Smooth muscle cell (in vitro differentiated cells): ENCODE results near the gene EVI5. TPM values are rescaled to one million over a fixed set of nuclear protein-coding genes. Genes with fewer than 3 reads are reported as not detected.
"Not testable (repeated sequence)": the region's sequence is repeated elsewhere in the genome, so short reads cannot be mapped to it uniquely, and the experiment has no call there.

Experiments used
- DNase-seq: peaks from one replicate; lab custom pipeline; 2025; ENCODE audit not compliant: unreplicated experiment; lab: John Stamatoyannopoulos, UW
- H2AFZ ChIP-seq: fragments of 200-600 bp; sonication (generic); 2 replicates; pipeline ENCODE4 v1.6.0; 2016; ENCODE audit warnings: antibody characterized with exemption, low read depth, mild to moderate bottlenecking
- H3F3A ChIP-seq: fragments of 200-600 bp; sonication (generic); 2 replicates; pipeline ENCODE4 v1.6.0; 2017; ENCODE audit warnings: antibody characterized with exemption, low read depth
- H3K27ac ChIP-seq: fragments of 200-600 bp; sonication (generic); 2 replicates; pipeline ENCODE4 v1.5.1; 2016; ENCODE audit warnings: low read depth, mild to moderate bottlenecking
- H3K27me3 ChIP-seq: fragments of 200-600 bp; sonication (generic); 2 replicates; pipeline ENCODE4 v1.6.1; 2016; ENCODE audit warnings: low read depth, mild to moderate bottlenecking
- H3K36me3 ChIP-seq: fragments of 200-600 bp; sonication (generic); 2 replicates; pipeline ENCODE4 v1.5.1; 2016; ENCODE audit warnings: low read depth
- H3K4me1 ChIP-seq: fragments of 200-600 bp; sonication (generic); 2 replicates; pipeline ENCODE4 v1.5.1; 2016; ENCODE audit warnings: low read depth
- H3K4me2 ChIP-seq: fragments of 200-600 bp; sonication (generic); 2 replicates; pipeline ENCODE4 v1.6.0; 2016; ENCODE audit warnings: mild to moderate bottlenecking
- H3K4me3 ChIP-seq: fragments of 200-600 bp; sonication (generic); 2 replicates; pipeline ENCODE4 v1.5.1; 2016; ENCODE audit warnings: mild to moderate bottlenecking
- H3K79me2 ChIP-seq: fragments of 200-600 bp; sonication (generic); 2 replicates; pipeline ENCODE4 v1.6.0; 2016; ENCODE audit warnings: low read depth, mild to moderate bottlenecking
- H3K9ac ChIP-seq: fragments of 200-600 bp; sonication (generic); 2 replicates; pipeline ENCODE4 v1.6.0; 2016; ENCODE audit warnings: low read depth
- H3K9me3 ChIP-seq: fragments of 200-600 bp; sonication (generic); replicated peaks from 2 replicates; pipeline ENCODE4 v1.5.1; 2016; ENCODE audit warnings: low read depth
- H4K20me1 ChIP-seq: fragments of 200-600 bp; sonication (generic); 2 replicates; pipeline ENCODE4 v1.6.0; 2016; ENCODE audit warnings: low read depth
- WGBS: methylation state at CpG from one replicate; pipeline ENCODE4 v1.1.7; 2016; ENCODE audit warnings: low lambda C conversion rate; 5-methylcytosine and 5-hydroxymethylcytosine counted together
- polyA plus RNA-seq: library from polyadenylated mRNA; unstranded; fragments of >200 nt; fragmentation: Nextera tagmentation; extraction: Ambion mirVana; gene quantifications from 2 replicates; pipeline ENCODE4 v1.2.1, GENCODE V29; 2016
- total RNA-seq: library from RNA; depleted of rRNA; stranded (reverse); fragments of >200 nt; gene quantifications from 2 replicates; pipeline ENCODE4 v1.2.3, GENCODE V29; 2014
- TF ChIP-seq, protein P1 (sequence below): fragments of 200-600 bp; sonication (generic); IDR thresholded peaks from 2 replicates; pipeline ENCODE4 v1.5.1; 2017; ENCODE audit warnings: borderline replicate concordance, mild to moderate bottlenecking, antibody characterized with exemption; ENCODE audit not compliant: insufficient read depth, poor library complexity, severe bottlenecking

The EVI5 gene
- total and polyA plus RNA-seq, 2 experiments from 2014 or later: 35.4 to 47.6 TPM

DNA sequence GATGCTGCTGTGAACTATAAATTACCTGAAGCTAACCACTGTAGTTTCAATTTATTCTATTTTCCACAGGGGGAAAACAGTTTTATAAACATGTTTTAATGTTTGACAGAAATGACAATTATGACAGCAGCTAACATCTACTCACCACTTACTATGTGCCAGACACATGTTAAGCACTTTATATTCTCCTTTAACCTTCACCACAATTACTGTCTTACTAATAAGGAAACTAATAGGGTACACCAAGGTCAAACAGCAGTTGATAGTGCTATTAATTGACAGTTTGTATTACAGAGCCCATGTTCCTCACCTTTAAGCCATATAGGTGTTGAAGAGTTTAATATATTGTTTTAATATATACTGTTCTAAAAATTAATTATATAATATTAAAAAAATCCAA is 146.4 kb downstream of the EVI5 start:
- H4K20me1 ChIP-seq: peaks cover 3% of the 10 kb centered on the region
- no peaks in the 10 kb centered on the region for H3K27me3 ChIP-seq
- H3K27ac ChIP-seq: no peak overlapping the region
- no peaks in the 10 kb centered on the region for H3K4me1 ChIP-seq
- TF ChIP-seq, protein P1, sequence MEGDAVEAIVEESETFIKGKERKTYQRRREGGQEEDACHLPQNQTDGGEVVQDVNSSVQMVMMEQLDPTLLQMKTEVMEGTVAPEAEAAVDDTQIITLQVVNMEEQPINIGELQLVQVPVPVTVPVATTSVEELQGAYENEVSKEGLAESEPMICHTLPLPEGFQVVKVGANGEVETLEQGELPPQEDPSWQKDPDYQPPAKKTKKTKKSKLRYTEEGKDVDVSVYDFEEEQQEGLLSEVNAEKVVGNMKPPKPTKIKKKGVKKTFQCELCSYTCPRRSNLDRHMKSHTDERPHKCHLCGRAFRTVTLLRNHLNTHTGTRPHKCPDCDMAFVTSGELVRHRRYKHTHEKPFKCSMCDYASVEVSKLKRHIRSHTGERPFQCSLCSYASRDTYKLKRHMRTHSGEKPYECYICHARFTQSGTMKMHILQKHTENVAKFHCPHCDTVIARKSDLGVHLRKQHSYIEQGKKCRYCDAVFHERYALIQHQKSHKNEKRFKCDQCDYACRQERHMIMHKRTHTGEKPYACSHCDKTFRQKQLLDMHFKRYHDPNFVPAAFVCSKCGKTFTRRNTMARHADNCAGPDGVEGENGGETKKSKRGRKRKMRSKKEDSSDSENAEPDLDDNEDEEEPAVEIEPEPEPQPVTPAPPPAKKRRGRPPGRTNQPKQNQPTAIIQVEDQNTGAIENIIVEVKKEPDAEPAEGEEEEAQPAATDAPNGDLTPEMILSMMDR: no peak
- no peaks in the 10 kb centered on the region for H3F3A ChIP-seq
- no peaks in the 10 kb centered on the region for H3K79me2 ChIP-seq
- H3K9me3 ChIP-seq: no peaks in the 10 kb centered on the region
- no peak overlapping the region for H3K4me3 ChIP-seq
- H3K36me3 ChIP-seq: peaks cover 12% of the 10 kb centered on the region
- no peak overlapping the region for H3K9ac ChIP-seq
- no peak overlapping the region for H3K4me2 ChIP-seq
- no peak overlapping the region for H2AFZ ChIP-seq
- no peak for DNase-seq

DNA sequence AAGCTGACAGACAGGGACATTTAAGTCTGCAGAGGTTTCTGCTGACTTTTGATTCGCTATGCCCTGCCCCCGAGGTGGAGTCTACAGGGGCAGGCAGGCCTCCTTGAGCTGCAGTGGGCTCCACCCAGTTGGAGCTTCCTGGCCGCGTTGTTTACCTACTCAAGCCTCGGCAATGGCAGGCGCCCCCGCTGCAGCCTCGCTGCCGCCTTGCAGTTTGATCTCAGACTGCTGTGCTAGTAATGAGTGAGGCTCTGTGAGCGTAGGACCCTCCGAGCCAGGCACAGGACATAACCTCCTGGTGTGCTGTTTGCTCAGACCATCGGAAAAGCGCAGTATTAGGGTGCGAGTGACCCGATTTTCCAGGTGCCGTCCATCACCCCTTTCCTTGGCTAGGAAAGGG is 149.7 kb downstream of the EVI5 start:
- not testable (repeated sequence) for H2AFZ ChIP-seq, H3K9me3 ChIP-seq, H3K9ac ChIP-seq, H3F3A ChIP-seq, H3K4me3 ChIP-seq, H4K20me1 ChIP-seq, H3K27ac ChIP-seq, H3K4me1 ChIP-seq, H3K4me2 ChIP-seq, H3K79me2 ChIP-seq, H3K27me3 ChIP-seq, DNase-seq
- H3K36me3 ChIP-seq: peaks cover 12% of the 10 kb centered on the region
- WGBS: 97% methylated on average over 16 of the region's 16 CpGs

DNA sequence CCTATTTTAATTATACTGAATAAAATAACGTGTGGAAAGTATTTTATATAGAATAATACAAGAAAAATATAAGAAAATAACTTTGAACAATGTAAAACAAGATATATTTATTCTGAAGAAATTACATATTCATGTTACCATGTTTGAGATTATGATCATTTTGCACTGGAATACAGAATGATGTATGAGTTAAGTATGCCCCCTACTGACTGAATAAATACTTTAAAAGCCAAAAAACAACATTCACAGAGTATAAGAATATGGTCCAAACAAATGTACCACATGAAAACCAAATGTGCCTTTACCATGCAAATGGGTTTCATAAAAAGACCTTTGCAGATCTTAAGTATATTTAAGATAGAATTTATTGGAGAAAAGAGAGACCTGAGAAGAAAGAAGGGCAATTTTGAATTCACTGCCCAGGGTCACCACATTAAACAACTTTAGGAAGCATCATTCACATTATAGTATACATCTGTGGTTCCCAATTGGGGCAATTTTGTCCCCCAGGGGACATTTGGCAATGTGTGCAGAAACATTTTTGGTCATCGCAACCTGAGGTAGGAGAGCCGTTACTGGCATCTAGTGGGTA is 161.6 kb downstream of the EVI5 start:
- no peak overlapping the region for H3K9ac ChIP-seq
- no peak for DNase-seq
- no peak overlapping the region for H3K4me3 ChIP-seq
- H3K4me2 ChIP-seq: no peak overlapping the region
- no peaks in the 10 kb centered on the region for H4K20me1 ChIP-seq
- TF ChIP-seq, protein P1: peak; percentile 33
- no peaks in the 10 kb centered on the region for H3F3A ChIP-seq
- H3K4me1 ChIP-seq: no peaks in the 10 kb centered on the region
- no peaks in the 10 kb centered on the region for H3K9me3 ChIP-seq
- no peaks in the 10 kb centered on the region for H3K27me3 ChIP-seq
- no peak overlapping the region for H3K27ac ChIP-seq
- no peaks in the 10 kb centered on the region for H3K79me2 ChIP-seq
- peaks cover 19% of the 10 kb centered on the region for H3K36me3 ChIP-seq
- no peak overlapping the region for H2AFZ ChIP-seq
- 90% methylated on average over 3 of the region's 3 CpGs for WGBS

DNA sequence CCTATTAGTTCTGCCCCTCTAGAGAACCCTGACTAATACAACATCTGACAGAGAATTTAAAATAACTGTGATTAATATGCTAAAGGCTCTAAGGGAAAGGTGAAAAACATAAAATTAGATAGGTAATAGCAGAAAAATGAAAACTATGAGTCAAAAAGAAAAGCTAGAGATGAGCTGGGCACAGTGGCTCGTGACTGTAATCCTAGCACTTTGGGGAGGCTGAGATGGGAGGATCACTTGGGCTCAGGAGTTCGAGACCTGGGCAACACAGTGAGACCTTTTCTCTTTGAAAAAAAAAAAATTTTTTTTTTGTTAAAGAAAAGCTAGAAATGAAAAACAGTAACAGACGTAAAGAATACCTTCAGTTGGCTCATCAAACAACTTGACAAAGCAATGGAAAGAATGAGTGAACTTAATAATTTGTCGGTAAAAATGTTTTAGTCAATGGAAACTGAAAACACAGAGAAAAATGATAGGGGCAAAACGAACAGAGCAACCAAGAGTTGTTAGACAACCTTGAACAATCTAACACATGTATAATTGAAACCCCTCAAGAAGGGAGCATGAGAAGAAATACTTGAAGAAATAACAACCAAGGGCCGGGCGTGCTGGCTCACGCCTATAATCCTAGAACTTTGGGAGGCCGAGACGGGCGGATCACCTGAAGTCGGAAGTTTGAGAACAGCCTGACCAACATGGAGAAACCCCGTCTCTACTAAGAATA is 165.3 kb downstream of the EVI5 start:
- Histone ChIP-seq H3K9ac (no peak overlapping the region), H3K79me2 (no peaks in the 10 kb centered on the region), H4K20me1 (no peaks in the 10 kb centered on the region), H3K9me3 (no peaks in the 10 kb centered on the region), H3K27ac (no peak overlapping the region), H2AFZ (no peak overlapping the region), H3K4me3 (no peak overlapping the region), H3K27me3 (no peaks in the 10 kb centered on the region), H3K4me2 (no peak overlapping the region), H3F3A (no peaks in the 10 kb centered on the region), H3K36me3 (peaks cover 19% of the 10 kb centered on the region), H3K4me1 (no peaks in the 10 kb centered on the region)
- no peak for DNase-seq
- TF ChIP-seq, protein P1: no peak
- 91% methylated on average over 13 of the region's 13 CpGs for WGBS
